K562 (cell line): ENCODE data around the gene SCRN1. TPM values are rescaled to one million over a fixed set of nuclear protein-coding genes. Genes with fewer than 3 reads are reported as not detected.

Experiments
- BCLAF1 ChIP-seq, 2 experiments: fragments of 450-650 bp in 1 of 2; IDR thresholded peaks; 2 replicates each; pipeline ENCODE4 v1.6.1; 2011 to 2017; ENCODE audit warnings: low read depth in 2 of 2, antibody characterized with exemption in 1 of 2, borderline replicate concordance in 1 of 2, low read length in 1 of 2, mild to moderate bottlenecking in 1 of 2, mixed read lengths in 1 of 2; ENCODE audit not compliant: control insufficient read depth in 1 of 2
- CBFA2T3 ChIP-seq: fragments of 450-650 bp; IDR thresholded peaks from 2 replicates; pipeline ENCODE4 v1.6.1; 2017
- CEBPB ChIP-seq: fragments of 450-650 bp; IDR thresholded peaks from 2 replicates; pipeline ENCODE4 v1.6.1; 2016; ENCODE audit warnings: missing genetic modification characterization, missing compliant biosample characterization
- FIP1L1 ChIP-seq: fragments of 200-400 bp; formaldehyde crosslinking; IDR thresholded peaks from 2 replicates; pipeline ENCODE4 v1.6.1; 2018; ENCODE audit warnings: mild to moderate bottlenecking, low read depth, low read length; ENCODE audit not compliant: poor library complexity, severe bottlenecking
- HLTF ChIP-seq: fragments of 450-650 bp; IDR thresholded peaks from 2 replicates; pipeline ENCODE4 v1.6.1; 2016
- HNRNPLL ChIP-seq: fragments of 200-400 bp; formaldehyde crosslinking; IDR thresholded peaks from 2 replicates; pipeline ENCODE4 v1.6.1; 2017; ENCODE audit warnings: low read length, low read depth, mild to moderate bottlenecking; ENCODE audit not compliant: poor library complexity, severe bottlenecking
- NCOR1 ChIP-seq: fragments of 450-650 bp; IDR thresholded peaks from 2 replicates; pipeline ENCODE4 v1.6.1; 2016; ENCODE audit warnings: mild to moderate bottlenecking, moderate library complexity
- NR1H2 ChIP-seq: sonication (generic); formaldehyde crosslinking; IDR thresholded peaks from 2 replicates; pipeline ENCODE4 v1.4.0; 2020; ENCODE audit warnings: mild to moderate bottlenecking, missing genetic modification reagents
- PHB ChIP-seq: fragments of 250-450 bp; sonication (Bioruptor Pico); IDR thresholded peaks from 2 replicates; pipeline ENCODE4 v1.5.0; 2021
- PPARD ChIP-seq: fragments of 250-450 bp; sonication (Bioruptor Pico); IDR thresholded peaks from 2 replicates; pipeline ENCODE4 v1.8.0; 2022; ENCODE audit warnings: inconsistent platforms, mild to moderate bottlenecking, moderate library complexity
- RHOXF2B ChIP-seq: fragments of 250-450 bp; sonication (Bioruptor Pico); conservative IDR thresholded peaks from 2 replicates; pipeline ENCODE4 v1.5.1; 2021
- SAP30 ChIP-seq: fragments of 200-600 bp; sonication (generic); IDR thresholded peaks from 2 replicates; pipeline ENCODE4 v1.6.1; 2012; ENCODE audit warnings: borderline replicate concordance, low read depth, mild to moderate bottlenecking, moderate library complexity, low read length, control low read depth, inconsistent platforms; ENCODE audit not compliant: insufficient read depth, poor library complexity, severe bottlenecking
- SMARCA4 ChIP-seq: fragments of 450-650 bp; IDR thresholded peaks from 2 replicates; pipeline ENCODE4 v1.6.1; 2016
- SPI1 ChIP-seq: IDR thresholded peaks from 2 replicates; pipeline ENCODE4 v1.6.1; 2011; ENCODE audit warnings: low read depth, low read length, control low read depth, borderline replicate concordance
- SRF ChIP-seq, 2 experiments: fragments of 250-450, 450-650 bp in 1 of 2; sonication (Bioruptor Pico) in 1 of 2; sonication (generic) in 1 of 2; formaldehyde crosslinking; IDR thresholded peaks; 2 replicates each; pipeline versions ENCODE4 v1.5.0 to v1.5.1; 2020 to 2022; ENCODE audit warnings: mild to moderate bottlenecking in 1 of 2, missing genetic modification reagents in 1 of 2
- SRSF7 ChIP-seq: fragments of 200-400 bp; formaldehyde crosslinking; optimal IDR thresholded peaks from 2 replicates; pipeline ENCODE3; 2017; ENCODE audit warnings: mild to moderate bottlenecking, low read depth, low read length
- ZNF561 ChIP-seq: fragments of 450-650 bp; formaldehyde crosslinking; conservative IDR thresholded peaks from 2 replicates; pipeline ENCODE4 v1.4.0; 2020; ENCODE audit warnings: mild to moderate bottlenecking, moderate library complexity
- ZSCAN32 ChIP-seq: fragments of 450-650 bp; formaldehyde crosslinking; IDR thresholded peaks from 2 replicates; pipeline ENCODE4 v1.4.0; 2020; ENCODE audit warnings: mild to moderate bottlenecking, moderate library complexity
- polyA plus RNA-seq, 8 experiments: library from polyadenylated mRNA; depleted of rRNA in 4 of 8; stranded (reverse) in 5 of 8; unstranded in 3 of 8; fragments of >200 nt; fragmentation: Nextera tagmentation in 2 of 8; fragmentation: Illumina TruSeq in 1 of 8; extraction: Ambion mirVana in 2 of 8; extraction: Trizol in 1 of 8; gene quantifications; 2 replicates each; pipeline versions ENCODE4 v1.2.1 to v1.2.3, GENCODE V29; 2011 to 2014; ENCODE audit warnings: inconsistent platforms in 1 of 8, missing spikeins in 1 of 8
- total RNA-seq, 7 experiments: library from RNA; depleted of rRNA in 6 of 7; stranded (reverse); fragments of >200 nt in 6 of 7; fragmentation: Illumina TruSeq in 2 of 7; extraction: Trizol in 2 of 7; gene quantifications; 2 replicates each; pipeline versions ENCODE4 v1.2.1 to v1.2.3, GENCODE V29; 2011 to 2021; ENCODE audit warnings: low replicate concordance in 1 of 7
- TF ChIP-seq, protein P1 (sequence below): fragments of 250-450 bp; sonication (Bioruptor Pico); IDR thresholded peaks from 2 replicates; pipeline ENCODE4 v1.8.0; 2022; ENCODE audit warnings: inconsistent platforms
- TF ChIP-seq, protein P2 (sequence below): sonication (generic); formaldehyde crosslinking; IDR thresholded peaks from 2 replicates; pipeline ENCODE4 v1.8.1; 2023; ENCODE audit warnings: mild to moderate bottlenecking, missing genetic modification reagents, moderate library complexity
- TF ChIP-seq, protein P3 (sequence below): fragments of 450-650 bp; IDR thresholded peaks from one replicate; pipeline ENCODE4 v1.6.1; 2018; ENCODE audit warnings: mild to moderate bottlenecking, moderate library complexity; ENCODE audit not compliant: partially characterized antibody
- TF ChIP-seq, protein P4 (sequence below): fragments of 250-450 bp; sonication (Bioruptor Pico); IDR thresholded peaks from 2 replicates; pipeline ENCODE4 v1.6.1; 2021; ENCODE audit warnings: mild to moderate bottlenecking

SCRN1 gene
- total and polyA plus RNA-seq, 9 of the 15 experiments (the other 6 are each of a cell fraction or from before 2014, with no cell fraction given), result 0.13 to 1.4 (median 0.20) TPM

DNA sequence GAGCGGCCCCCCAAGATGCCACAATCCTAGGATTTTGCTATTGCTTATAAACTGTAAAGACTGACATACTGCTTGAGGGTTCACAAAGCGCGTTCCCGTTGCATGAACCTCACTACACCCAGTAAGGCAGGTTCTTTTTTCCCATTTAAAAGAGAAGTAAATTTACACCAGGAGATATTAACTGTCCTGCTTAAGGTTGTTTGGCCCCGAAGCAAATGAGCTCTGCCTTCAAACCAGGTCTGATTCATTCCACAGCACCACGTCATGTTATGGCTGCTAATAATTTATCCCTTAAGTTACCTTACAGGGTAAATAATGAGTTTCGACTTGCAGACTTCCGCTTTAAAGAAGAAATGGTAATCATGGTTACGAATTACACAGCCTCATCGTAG is 37.5 kb upstream of the SCRN1 start (continued):
- TF ChIP-seq BCLAF1 (IDR thresholded peaks at IDR 0.05; ENCODE audit: borderline replicate concordance in 1 of 2, control insufficient read depth in 1 of 2, low read depth in 2 of 2, low read length in 1 of 2) (no peak), SMARCA4 (peak; percentile 36; the same call in 1 of the 2 replicates), NR1H2 (CRISPR knock-in tag) (no peak), ZNF561 (CRISPR knock-in tag) (no peak), HNRNPLL (no peak), FIP1L1 (no peak), SPI1 (peak; percentile 64), SRSF7 (no peak), CEBPB (tag) (no peak), SAP30 (no peak), SRF (CRISPR knock-in tag; IDR thresholded peaks at IDR 0.05) (no peak), HLTF (no peak), PHB (CRISPR knock-in tag) (no peak), PPARD (CRISPR knock-in tag) (no peak), NCOR1 (no peak), ZSCAN32 (CRISPR knock-in tag) (no peak), RHOXF2B (CRISPR knock-in tag) (no peak), CBFA2T3 (0 out of 2 replicates have a peak, but pooled peaks have one; percentile 1)
- TF ChIP-seq, protein P1, sequence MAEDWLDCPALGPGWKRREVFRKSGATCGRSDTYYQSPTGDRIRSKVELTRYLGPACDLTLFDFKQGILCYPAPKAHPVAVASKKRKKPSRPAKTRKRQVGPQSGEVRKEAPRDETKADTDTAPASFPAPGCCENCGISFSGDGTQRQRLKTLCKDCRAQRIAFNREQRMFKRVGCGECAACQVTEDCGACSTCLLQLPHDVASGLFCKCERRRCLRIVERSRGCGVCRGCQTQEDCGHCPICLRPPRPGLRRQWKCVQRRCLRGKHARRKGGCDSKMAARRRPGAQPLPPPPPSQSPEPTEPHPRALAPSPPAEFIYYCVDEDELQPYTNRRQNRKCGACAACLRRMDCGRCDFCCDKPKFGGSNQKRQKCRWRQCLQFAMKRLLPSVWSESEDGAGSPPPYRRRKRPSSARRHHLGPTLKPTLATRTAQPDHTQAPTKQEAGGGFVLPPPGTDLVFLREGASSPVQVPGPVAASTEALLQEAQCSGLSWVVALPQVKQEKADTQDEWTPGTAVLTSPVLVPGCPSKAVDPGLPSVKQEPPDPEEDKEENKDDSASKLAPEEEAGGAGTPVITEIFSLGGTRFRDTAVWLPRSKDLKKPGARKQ (CRISPR knock-in tag), result no peak
- TF ChIP-seq, protein P2, sequence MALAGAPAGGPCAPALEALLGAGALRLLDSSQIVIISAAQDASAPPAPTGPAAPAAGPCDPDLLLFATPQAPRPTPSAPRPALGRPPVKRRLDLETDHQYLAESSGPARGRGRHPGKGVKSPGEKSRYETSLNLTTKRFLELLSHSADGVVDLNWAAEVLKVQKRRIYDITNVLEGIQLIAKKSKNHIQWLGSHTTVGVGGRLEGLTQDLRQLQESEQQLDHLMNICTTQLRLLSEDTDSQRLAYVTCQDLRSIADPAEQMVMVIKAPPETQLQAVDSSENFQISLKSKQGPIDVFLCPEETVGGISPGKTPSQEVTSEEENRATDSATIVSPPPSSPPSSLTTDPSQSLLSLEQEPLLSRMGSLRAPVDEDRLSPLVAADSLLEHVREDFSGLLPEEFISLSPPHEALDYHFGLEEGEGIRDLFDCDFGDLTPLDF, result no peak
- TF ChIP-seq, protein P3, sequence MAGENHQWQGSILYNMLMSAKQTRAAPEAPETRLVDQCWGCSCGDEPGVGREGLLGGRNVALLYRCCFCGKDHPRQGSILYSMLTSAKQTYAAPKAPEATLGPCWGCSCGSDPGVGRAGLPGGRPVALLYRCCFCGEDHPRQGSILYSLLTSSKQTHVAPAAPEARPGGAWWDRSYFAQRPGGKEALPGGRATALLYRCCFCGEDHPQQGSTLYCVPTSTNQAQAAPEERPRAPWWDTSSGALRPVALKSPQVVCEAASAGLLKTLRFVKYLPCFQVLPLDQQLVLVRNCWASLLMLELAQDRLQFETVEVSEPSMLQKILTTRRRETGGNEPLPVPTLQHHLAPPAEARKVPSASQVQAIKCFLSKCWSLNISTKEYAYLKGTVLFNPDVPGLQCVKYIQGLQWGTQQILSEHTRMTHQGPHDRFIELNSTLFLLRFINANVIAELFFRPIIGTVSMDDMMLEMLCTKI, result no peak
- TF ChIP-seq, protein P4, sequence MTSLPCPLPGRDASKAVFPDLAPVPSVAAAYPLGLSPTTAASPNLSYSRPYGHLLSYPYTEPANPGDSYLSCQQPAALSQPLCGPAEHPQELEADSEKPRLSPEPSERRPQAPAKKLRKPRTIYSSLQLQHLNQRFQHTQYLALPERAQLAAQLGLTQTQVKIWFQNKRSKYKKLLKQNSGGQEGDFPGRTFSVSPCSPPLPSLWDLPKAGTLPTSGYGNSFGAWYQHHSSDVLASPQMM (CRISPR knock-in tag), result no peak
